Smooth muscle cell (in vitro differentiated cells): ENCODE data around the gene TSPAN9. TPM values are rescaled to one million over a fixed set of nuclear protein-coding genes. Genes with fewer than 3 reads are reported as not detected.

ENCODE experiments used
- DNase-seq: peaks from one replicate; lab custom pipeline; 2025; ENCODE audit not compliant: unreplicated experiment; lab: John Stamatoyannopoulos, UW
- H2AFZ ChIP-seq: fragments of 200-600 bp; sonication (generic); 2 replicates; pipeline ENCODE4 v1.6.0; 2016; ENCODE audit warnings: antibody characterized with exemption, low read depth, mild to moderate bottlenecking
- H3F3A ChIP-seq: fragments of 200-600 bp; sonication (generic); 2 replicates; pipeline ENCODE4 v1.6.0; 2017; ENCODE audit warnings: antibody characterized with exemption, low read depth
- H3K27ac ChIP-seq: fragments of 200-600 bp; sonication (generic); 2 replicates; pipeline ENCODE4 v1.5.1; 2016; ENCODE audit warnings: low read depth, mild to moderate bottlenecking
- H3K27me3 ChIP-seq: fragments of 200-600 bp; sonication (generic); 2 replicates; pipeline ENCODE4 v1.6.1; 2016; ENCODE audit warnings: low read depth, mild to moderate bottlenecking
- H3K36me3 ChIP-seq: fragments of 200-600 bp; sonication (generic); 2 replicates; pipeline ENCODE4 v1.5.1; 2016; ENCODE audit warnings: low read depth
- H3K4me1 ChIP-seq: fragments of 200-600 bp; sonication (generic); 2 replicates; pipeline ENCODE4 v1.5.1; 2016; ENCODE audit warnings: low read depth
- H3K4me2 ChIP-seq: fragments of 200-600 bp; sonication (generic); 2 replicates; pipeline ENCODE4 v1.6.0; 2016; ENCODE audit warnings: mild to moderate bottlenecking
- H3K4me3 ChIP-seq: fragments of 200-600 bp; sonication (generic); 2 replicates; pipeline ENCODE4 v1.5.1; 2016; ENCODE audit warnings: mild to moderate bottlenecking
- H3K79me2 ChIP-seq: fragments of 200-600 bp; sonication (generic); 2 replicates; pipeline ENCODE4 v1.6.0; 2016; ENCODE audit warnings: low read depth, mild to moderate bottlenecking
- H3K9ac ChIP-seq: fragments of 200-600 bp; sonication (generic); 2 replicates; pipeline ENCODE4 v1.6.0; 2016; ENCODE audit warnings: low read depth
- H3K9me3 ChIP-seq: fragments of 200-600 bp; sonication (generic); replicated peaks from 2 replicates; pipeline ENCODE4 v1.5.1; 2016; ENCODE audit warnings: low read depth
- H4K20me1 ChIP-seq: fragments of 200-600 bp; sonication (generic); 2 replicates; pipeline ENCODE4 v1.6.0; 2016; ENCODE audit warnings: low read depth
- WGBS: methylation state at CpG from one replicate; pipeline ENCODE4 v1.1.7; 2016; ENCODE audit warnings: low lambda C conversion rate; 5-methylcytosine and 5-hydroxymethylcytosine counted together
- polyA plus RNA-seq: library from polyadenylated mRNA; unstranded; fragments of >200 nt; fragmentation: Nextera tagmentation; extraction: Ambion mirVana; gene quantifications from 2 replicates; pipeline ENCODE4 v1.2.1, GENCODE V29; 2016
- total RNA-seq: library from RNA; depleted of rRNA; stranded (reverse); fragments of >200 nt; gene quantifications from 2 replicates; pipeline ENCODE4 v1.2.3, GENCODE V29; 2014
- TF ChIP-seq, protein P1 (sequence below): fragments of 200-600 bp; sonication (generic); IDR thresholded peaks from 2 replicates; pipeline ENCODE4 v1.5.1; 2017; ENCODE audit warnings: borderline replicate concordance, mild to moderate bottlenecking, antibody characterized with exemption; ENCODE audit not compliant: insufficient read depth, poor library complexity, severe bottlenecking

TSPAN9 gene
- total and polyA plus RNA-seq, 2 experiments from 2014 or later: 17.7 to 29.8 TPM

DNA sequence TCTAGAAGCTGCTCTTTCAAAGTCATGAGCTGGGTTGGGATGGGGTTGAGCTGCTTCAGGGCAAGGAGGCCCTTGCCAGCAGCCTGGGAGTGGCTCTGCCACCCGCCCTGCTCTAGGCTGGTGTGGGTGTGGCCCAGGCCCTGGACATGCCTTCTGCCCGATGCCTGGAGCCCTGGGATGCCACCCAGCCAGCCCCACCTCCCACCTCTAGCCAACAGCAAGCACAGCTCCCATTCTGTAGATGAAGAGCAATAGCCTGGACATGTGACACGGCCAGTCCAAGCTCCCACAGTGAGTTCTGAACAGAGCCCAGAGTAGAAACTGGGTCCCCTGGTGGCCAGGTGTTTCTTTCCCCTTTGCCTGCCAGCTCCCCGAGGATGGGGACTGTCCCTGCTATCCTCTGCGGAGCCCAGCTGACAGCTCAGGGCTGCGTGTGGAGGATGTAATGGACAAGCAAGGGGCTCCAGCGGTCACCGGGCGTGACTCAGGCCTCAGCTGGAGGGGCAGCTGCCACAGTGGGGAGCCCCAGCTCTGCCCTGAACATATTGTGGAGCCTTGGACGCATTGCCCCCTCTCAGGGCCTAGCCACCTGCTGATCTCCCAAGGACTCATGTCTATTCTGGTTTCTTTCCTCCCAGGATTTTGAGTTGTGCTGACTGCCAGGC lies 165.2 kb downstream of the TSPAN9 start:
- WGBS: 94% methylated on average over 9 of the region's 10 CpGs
- no peaks in the 10 kb centered on the region for H3K27me3 ChIP-seq

DNA sequence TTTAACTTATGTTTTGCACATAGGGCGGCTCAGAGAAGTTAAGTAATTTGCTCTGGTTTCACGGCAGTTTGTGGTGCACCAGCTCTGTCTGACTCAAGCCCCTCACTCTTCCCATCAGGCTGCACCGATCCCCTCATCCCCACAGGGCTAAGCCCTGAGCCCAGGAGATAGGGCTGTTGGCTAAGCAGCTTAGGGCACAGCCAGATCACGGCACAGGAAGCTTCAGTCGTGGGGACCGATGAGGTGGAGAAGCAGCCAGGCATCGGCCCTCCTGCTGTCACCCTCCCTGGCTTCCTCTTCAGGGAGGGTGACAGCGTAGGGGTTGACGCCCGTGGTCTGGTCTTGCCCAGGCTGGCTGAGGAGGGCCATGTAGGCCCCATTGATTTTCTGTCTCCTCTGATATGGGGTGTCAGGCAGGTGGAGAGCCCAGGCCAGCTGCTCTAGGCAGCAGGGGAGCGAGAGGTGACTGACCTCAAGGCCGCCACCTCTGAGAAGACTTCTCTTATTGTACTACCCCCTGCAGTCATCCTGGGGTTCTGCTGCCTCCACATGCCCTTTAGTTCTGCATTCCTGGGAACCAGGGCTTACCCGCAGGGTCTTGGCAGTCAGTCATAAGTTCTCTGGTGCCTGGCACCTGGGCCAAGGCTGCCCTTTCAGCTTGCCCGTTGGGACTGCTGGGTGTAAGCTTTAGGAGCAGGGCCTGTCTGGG lies 166.4 kb downstream of the TSPAN9 start:
- WGBS: 88% methylated on average over 14 of the region's 14 CpGs
- Histone ChIP-seq H3K9ac (no peak overlapping the region), H3K27ac (no peak overlapping the region), H3K4me2 (no peak overlapping the region), H3K4me1 (no peaks in the 10 kb centered on the region), H3K79me2 (no peaks in the 10 kb centered on the region), H2AFZ (no peak overlapping the region), H3K4me3 (no peak overlapping the region), H3K27me3 (no peaks in the 10 kb centered on the region), H3K36me3 (no peaks in the 10 kb centered on the region), H4K20me1 (peaks cover 7% of the 10 kb centered on the region), H3F3A (no peaks in the 10 kb centered on the region), H3K9me3 (no peaks in the 10 kb centered on the region)
- TF ChIP-seq, protein P1, sequence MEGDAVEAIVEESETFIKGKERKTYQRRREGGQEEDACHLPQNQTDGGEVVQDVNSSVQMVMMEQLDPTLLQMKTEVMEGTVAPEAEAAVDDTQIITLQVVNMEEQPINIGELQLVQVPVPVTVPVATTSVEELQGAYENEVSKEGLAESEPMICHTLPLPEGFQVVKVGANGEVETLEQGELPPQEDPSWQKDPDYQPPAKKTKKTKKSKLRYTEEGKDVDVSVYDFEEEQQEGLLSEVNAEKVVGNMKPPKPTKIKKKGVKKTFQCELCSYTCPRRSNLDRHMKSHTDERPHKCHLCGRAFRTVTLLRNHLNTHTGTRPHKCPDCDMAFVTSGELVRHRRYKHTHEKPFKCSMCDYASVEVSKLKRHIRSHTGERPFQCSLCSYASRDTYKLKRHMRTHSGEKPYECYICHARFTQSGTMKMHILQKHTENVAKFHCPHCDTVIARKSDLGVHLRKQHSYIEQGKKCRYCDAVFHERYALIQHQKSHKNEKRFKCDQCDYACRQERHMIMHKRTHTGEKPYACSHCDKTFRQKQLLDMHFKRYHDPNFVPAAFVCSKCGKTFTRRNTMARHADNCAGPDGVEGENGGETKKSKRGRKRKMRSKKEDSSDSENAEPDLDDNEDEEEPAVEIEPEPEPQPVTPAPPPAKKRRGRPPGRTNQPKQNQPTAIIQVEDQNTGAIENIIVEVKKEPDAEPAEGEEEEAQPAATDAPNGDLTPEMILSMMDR: no peak
- no peak for DNase-seq

More for the DNA sequence above, 165.2 kb downstream of the TSPAN9 start:
- TF ChIP-seq, protein P1: no peak
- H3K4me2 ChIP-seq: no peak overlapping the region
- H2AFZ ChIP-seq: no peak overlapping the region
- no peaks in the 10 kb centered on the region for H3F3A ChIP-seq
- no peaks in the 10 kb centered on the region for H3K9me3 ChIP-seq
- H3K4me1 ChIP-seq: peaks cover under 1% of the 10 kb centered on the region
- H3K79me2 ChIP-seq: no peaks in the 10 kb centered on the region
- peaks cover 18% of the 10 kb centered on the region for H4K20me1 ChIP-seq
- H3K9ac ChIP-seq: no peak overlapping the region
- H3K36me3 ChIP-seq: no peaks in the 10 kb centered on the region
- no peak overlapping the region for H3K4me3 ChIP-seq
- DNase-seq: no peak
- no peak overlapping the region for H3K27ac ChIP-seq

DNA sequence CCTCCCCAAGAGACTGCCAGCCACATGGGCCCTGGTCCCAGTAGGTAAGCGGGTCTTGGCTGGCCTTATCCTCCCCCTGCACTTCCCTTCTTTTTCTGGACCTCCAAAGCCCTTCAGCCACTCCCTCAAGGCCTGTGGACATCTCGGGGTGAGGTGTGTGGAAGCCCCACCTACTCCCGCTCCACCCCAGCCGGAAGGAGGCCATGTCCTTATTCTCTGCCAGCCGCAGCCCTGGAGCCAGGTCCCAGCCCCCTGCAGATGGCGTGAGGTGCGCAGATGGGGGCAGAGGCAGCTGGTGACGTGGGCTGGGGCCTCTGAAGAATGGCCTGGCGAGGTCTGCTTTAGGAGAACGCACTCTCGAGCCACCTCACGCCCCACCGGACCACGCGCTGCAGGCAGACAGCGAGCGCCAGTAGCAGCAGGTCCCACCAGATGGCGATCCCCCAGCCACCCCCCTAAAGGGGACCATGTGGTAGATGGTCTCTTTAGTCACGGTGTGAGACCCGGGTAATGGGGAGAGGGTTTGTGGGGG lies 167.1 kb downstream of the TSPAN9 start:
- Histone ChIP-seq H4K20me1 (peaks cover 7% of the 10 kb centered on the region), H3K4me2 (no peak overlapping the region), H3F3A (no peaks in the 10 kb centered on the region), H2AFZ (no peak overlapping the region), H3K9me3 (no peaks in the 10 kb centered on the region), H3K4me3 (no peak overlapping the region), H3K27me3 (no peaks in the 10 kb centered on the region), H3K36me3 (no peaks in the 10 kb centered on the region), H3K9ac (no peak overlapping the region), H3K79me2 (no peaks in the 10 kb centered on the region), H3K4me1 (no peaks in the 10 kb centered on the region), H3K27ac (no peak overlapping the region)
- no peak for DNase-seq
- 95% methylated on average over 20 of the region's 20 CpGs for WGBS
- TF ChIP-seq, protein P1: no peak
